Endothelial cell of umbilical vein (primary cell): ENCODE results near the gene CTSD. TPM values are rescaled to one million over a fixed set of nuclear protein-coding genes. Genes with fewer than 3 reads are reported as not detected.

ENCODE experiments used
- BruUV-seq: library from RNA; stranded (reverse); fragments of 400-500 nt; replicated peaks from 2 replicates; lab custom pipeline; 2021; lab: Mats Ljungman, UMichigan
- CTCF ChIA-PET: fragments of 300-600, 350-600 bp; sonication (Branson Sonifier 250); formaldehyde crosslinking; loops from one replicate; lab custom pipeline; 2021; ENCODE audit warnings: antibody characterized with exemption, inconsistent platforms; lab: Charles Lee
- POLR2A ChIA-PET: fragments of 300-600, 350-600 bp; sonication (Branson Sonifier 250); formaldehyde crosslinking; loops from one replicate; lab custom pipeline; 2021; ENCODE audit warnings: antibody characterized with exemption, inconsistent platforms; lab: Charles Lee
- DNase-seq: peaks from one replicate; pipeline ENCODE4 v3.0.0-alpha.2; 2011; ENCODE audit warnings: low read depth, low spot score
- FAIRE-seq: peaks from 2 replicates; lab custom pipeline; 2011; peaks lifted over from hg19 to GRCh38; lab: Jason Lieb, UNC
- H2AFZ ChIP-seq: 2 replicates; pipeline ENCODE4 v1.6.0; 2012; ENCODE audit warnings: low read depth, low read length, control low read depth, inconsistent platforms
- H3K27ac ChIP-seq: 2 replicates; pipeline ENCODE4 v1.5.1; 2011; ENCODE audit warnings: low read depth, mild to moderate bottlenecking, control low read depth, low read length, moderate library complexity; ENCODE audit not compliant: insufficient read depth
- H3K27me3 ChIP-seq, 2 experiments: 2 replicates each; pipeline versions ENCODE4 v1.6.0 to v1.6.1; 2011; ENCODE audit warnings: low read length in 2 of 2, mixed read lengths in 1 of 2; ENCODE audit not compliant: control insufficient read depth in 2 of 2, insufficient read depth in 2 of 2
- H3K36me3 ChIP-seq, 2 experiments: 2 replicates in 1 of 2; 3 replicates in 1 of 2; pipeline ENCODE4 v1.5.1; 2011; ENCODE audit warnings: low read length in 2 of 2, mild to moderate bottlenecking in 1 of 2, moderate library complexity in 1 of 2; ENCODE audit not compliant: control insufficient read depth in 2 of 2, insufficient read depth in 2 of 2; ENCODE audit errors: extremely low read depth in 1 of 2
- H3K4me1 ChIP-seq: 3 replicates; pipeline ENCODE4 v1.5.1; 2011; ENCODE audit warnings: mild to moderate bottlenecking, low read length; ENCODE audit not compliant: control insufficient read depth, insufficient read depth; ENCODE audit errors: extremely low read depth
- H3K4me2 ChIP-seq: 2 replicates; pipeline ENCODE4 v1.6.1; 2011; ENCODE audit warnings: low read length, control low read depth, mixed read lengths; ENCODE audit not compliant: insufficient read depth
- H3K4me3 ChIP-seq, 3 experiments: fragments of 200-600 bp in 1 of 3; sonication (generic), shearing (Covaris generic) in 1 of 3; replicated peaks in 1 of 3; 2 replicates each; pipeline ENCODE4 v1.5.1; 2011 to 2016; ENCODE audit warnings: control low read depth in 3 of 3, low read length in 3 of 3, mild to moderate bottlenecking in 2 of 3, inconsistent platforms in 1 of 3, low read depth in 1 of 3, moderate library complexity in 1 of 3; ENCODE audit not compliant: insufficient read depth in 1 of 3
- H3K79me2 ChIP-seq: 2 replicates; pipeline ENCODE4 v1.6.0; 2012; ENCODE audit warnings: low read length, inconsistent platforms; ENCODE audit not compliant: control insufficient read depth, insufficient read depth
- H3K9ac ChIP-seq: replicated peaks from 2 replicates; pipeline ENCODE3; 2011; ENCODE audit warnings: low read length, control low read depth; ENCODE audit not compliant: insufficient read depth; ENCODE audit errors: extremely low read depth
- H3K9me1 ChIP-seq: replicated peaks from 3 replicates; pipeline ENCODE4 v1.6.0; 2011; ENCODE audit warnings: mild to moderate bottlenecking, low read length; ENCODE audit not compliant: control insufficient read depth, insufficient read depth; ENCODE audit errors: extremely low read depth
- H3K9me3 ChIP-seq: replicated peaks from 2 replicates; pipeline ENCODE4 v1.5.1; 2012; ENCODE audit warnings: low read length, inconsistent platforms; ENCODE audit not compliant: control insufficient read depth, insufficient read depth
- H4K20me1 ChIP-seq: replicated peaks from 2 replicates; pipeline ENCODE3; 2011; ENCODE audit warnings: mild to moderate bottlenecking, low read length; ENCODE audit not compliant: control insufficient read depth, insufficient read depth; ENCODE audit errors: extremely low read depth
- CTCF ChIP-seq, 2 donors: IDR thresholded peaks; 1 replicate in 1 of 2; 2 replicates in 1 of 2; pipeline ENCODE4 v1.5.1; 2011; ENCODE audit warnings: low read length in 2 of 2, mild to moderate bottlenecking in 2 of 2, moderate library complexity in 2 of 2, control low read depth in 1 of 2, inconsistent platforms in 1 of 2, low read depth in 1 of 2; ENCODE audit not compliant: insufficient read depth in 1 of 2; ENCODE audit errors: extremely low read depth in 1 of 2
- EZH2 ChIP-seq: IDR thresholded peaks from 2 replicates; pipeline ENCODE4 v1.6.1; 2012; ENCODE audit warnings: borderline replicate concordance, low read depth, mild to moderate bottlenecking, moderate library complexity, low read length, inconsistent platforms; ENCODE audit not compliant: severe bottlenecking
- FOS ChIP-seq: IDR thresholded peaks from 2 replicates; pipeline ENCODE4 v1.6.1; 2011; ENCODE audit warnings: mild to moderate bottlenecking, low read length, moderate library complexity, borderline replicate concordance; ENCODE audit not compliant: insufficient read depth
- MAX ChIP-seq: IDR thresholded peaks from 2 replicates; pipeline ENCODE4 v1.6.1; 2011; ENCODE audit not compliant: insufficient read depth, insufficient read length
- MYC ChIP-seq: IDR thresholded peaks from one replicate; pipeline ENCODE4 v1.6.1; 2011; ENCODE audit warnings: mild to moderate bottlenecking, low read depth, low read length
- dilution Hi-C: fragments of 300-500 bp; cut with MboI; formaldehyde crosslinking; loops from one replicate; pipeline ENCODE4 v1.15.0; 2019; ENCODE audit warnings: low sequenced_read_pairs; ENCODE audit not compliant: extremely low pct_ligation_motif_present
- intact Hi-C: fragments of 100-400 bp; cut with micrococcal nuclease; formaldehyde crosslinking; loops from one replicate; pipeline ENCODE4 v1.10.0; 2022
- polyA plus RNA-seq, 4 experiments: library from polyadenylated mRNA; depleted of rRNA in 3 of 4; stranded (reverse) in 3 of 4; unstranded in 1 of 4; fragments of >200 nt; gene quantifications; 2 replicates each; pipeline versions ENCODE4 v1.2.1 to v1.2.3, GENCODE V29; 2011 to 2012; ENCODE audit warnings: missing spikeins in 1 of 4
- total RNA-seq: library from RNA; stranded (reverse); gene quantifications from 2 replicates; pipeline ENCODE4 v1.2.3, GENCODE V29; 2021

The CTSD gene
- total and polyA plus RNA-seq, 2 donors (not counting 3 experiments of a cell fraction or from before 2014, with no cell fraction given), result 215 to 248 TPM

- no peaks in the 10 kb centered on the region for H3K9me1 ChIP-seq
- no peak overlapping the region for H3K4me3 ChIP-seq
- H3K4me2 ChIP-seq, result no peak overlapping the region
- CTCF ChIA-PET, result no interaction called here
- H3K9me3 ChIP-seq, result no peaks in the 10 kb centered on the region
- no peak overlapping the region for H3K27ac ChIP-seq
- peaks cover 14% of the 10 kb centered on the region for H3K4me1 ChIP-seq
- POLR2A ChIA-PET, result interaction anchor here (0.7 kb wide), 1 partner anchor 24 kb away, joined by 3 read pairs; no protein-coding TSS in a partner anchor
- dilution Hi-C loops (no loop called here), intact Hi-C loops (no loop called here)
- FAIRE-seq (no peak), DNase-seq (no peak)
- TF ChIP-seq MAX, result no peak
- no peak for TF ChIP-seq MYC
- no peak for TF ChIP-seq EZH2
- no peak for TF ChIP-seq FOS
- no peak for TF ChIP-seq CTCF (IDR thresholded peaks at IDR 0.05; ENCODE audit: extremely low read depth in 1 of 2, insufficient read depth in 1 of 2, low read depth in 1 of 2, low read length in 2 of 2)
- no TSS peak for BruUV-seq
- H3K79me2 ChIP-seq, result peaks cover 5% of the 10 kb centered on the region
- no peak overlapping the region for H2AFZ ChIP-seq
- no peaks in the 10 kb centered on the region for H4K20me1 ChIP-seq
- no peaks in the 10 kb centered on the region for H3K27me3 ChIP-seq
- no peak overlapping the region for H3K9ac ChIP-seq
- H3K36me3 ChIP-seq, result no peaks in the 10 kb centered on the region
Observed at GRCh38 chr11:1768141-1768469, 4.4 kb upstream of the CTSD start.
